ENCODE results near the gene LRRN1. TPM values are rescaled to one million over a fixed set of nuclear protein-coding genes. Genes with fewer than 3 reads are reported as not detected.

The LRRN1 gene
- 28.2 TPM for polyA plus RNA-seq
- long read RNA-seq, donor 1, transcript LRRN1-201 (2 exons, 3,823 nt) = major isoform, 5 of 5 reads
- long read RNA-seq, donor 1, partial matches to known transcripts = 0 of 5 reads
- long read RNA-seq, donor 1, other reads (novel, unspliced or antisense) = 0 of 5 reads
- long read RNA-seq, donor 2, transcript LRRN1-201 (2 exons, 3,823 nt) = major isoform, 10 of 16 reads
- long read RNA-seq, donor 2, partial matches to known transcripts = 5 of 16 reads
- long read RNA-seq, donor 2, other reads (novel, unspliced or antisense) = 0 of 16 reads
- long read RNA-seq, donor 3 = 0 reads
- long read RNA-seq, donor 4, partial matches to known transcripts = 0 of 3 reads
- long read RNA-seq, donor 4, other reads (novel, unspliced or antisense) = 0 of 3 reads
- long read RNA-seq, donor 5 = 0 reads
- long read RNA-seq, donor 6, transcript LRRN1-201 (2 exons, 3,823 nt) = major isoform, 7 of 7 reads
- long read RNA-seq, donor 6, partial matches to known transcripts = 0 of 7 reads
- long read RNA-seq, donor 6, other reads (novel, unspliced or antisense) = 0 of 7 reads
- long read RNA-seq, donor 7, partial matches to known transcripts = 0 of 3 reads
- long read RNA-seq, donor 7, other reads (novel, unspliced or antisense) = 0 of 3 reads
- long read RNA-seq, donor 8, transcript LRRN1-201 (2 exons, 3,823 nt) = major isoform, 10 of 13 reads
- long read RNA-seq, donor 8, partial matches to known transcripts = 0 of 13 reads
- long read RNA-seq, donor 8, other reads (novel, unspliced or antisense) = 0 of 13 reads
- long read RNA-seq, donor 9, transcript LRRN1-201 (2 exons, 3,823 nt) = major isoform, 8 of 8 reads
- long read RNA-seq, donor 9, partial matches to known transcripts = 0 of 8 reads
- long read RNA-seq, donor 9, other reads (novel, unspliced or antisense) = 0 of 8 reads
- long read RNA-seq, donor 10, transcript LRRN1-201 (2 exons, 3,823 nt) = major isoform, 6 of 6 reads
- long read RNA-seq, donor 10, partial matches to known transcripts = 0 of 6 reads
- long read RNA-seq, donor 10, other reads (novel, unspliced or antisense) = 0 of 6 reads
- long read RNA-seq, donor 11, transcript LRRN1-201 (2 exons, 3,823 nt) = major isoform, 9 of 9 reads
- long read RNA-seq, donor 11, partial matches to known transcripts = 0 of 9 reads
- long read RNA-seq, donor 11, other reads (novel, unspliced or antisense) = 0 of 9 reads

DNA sequence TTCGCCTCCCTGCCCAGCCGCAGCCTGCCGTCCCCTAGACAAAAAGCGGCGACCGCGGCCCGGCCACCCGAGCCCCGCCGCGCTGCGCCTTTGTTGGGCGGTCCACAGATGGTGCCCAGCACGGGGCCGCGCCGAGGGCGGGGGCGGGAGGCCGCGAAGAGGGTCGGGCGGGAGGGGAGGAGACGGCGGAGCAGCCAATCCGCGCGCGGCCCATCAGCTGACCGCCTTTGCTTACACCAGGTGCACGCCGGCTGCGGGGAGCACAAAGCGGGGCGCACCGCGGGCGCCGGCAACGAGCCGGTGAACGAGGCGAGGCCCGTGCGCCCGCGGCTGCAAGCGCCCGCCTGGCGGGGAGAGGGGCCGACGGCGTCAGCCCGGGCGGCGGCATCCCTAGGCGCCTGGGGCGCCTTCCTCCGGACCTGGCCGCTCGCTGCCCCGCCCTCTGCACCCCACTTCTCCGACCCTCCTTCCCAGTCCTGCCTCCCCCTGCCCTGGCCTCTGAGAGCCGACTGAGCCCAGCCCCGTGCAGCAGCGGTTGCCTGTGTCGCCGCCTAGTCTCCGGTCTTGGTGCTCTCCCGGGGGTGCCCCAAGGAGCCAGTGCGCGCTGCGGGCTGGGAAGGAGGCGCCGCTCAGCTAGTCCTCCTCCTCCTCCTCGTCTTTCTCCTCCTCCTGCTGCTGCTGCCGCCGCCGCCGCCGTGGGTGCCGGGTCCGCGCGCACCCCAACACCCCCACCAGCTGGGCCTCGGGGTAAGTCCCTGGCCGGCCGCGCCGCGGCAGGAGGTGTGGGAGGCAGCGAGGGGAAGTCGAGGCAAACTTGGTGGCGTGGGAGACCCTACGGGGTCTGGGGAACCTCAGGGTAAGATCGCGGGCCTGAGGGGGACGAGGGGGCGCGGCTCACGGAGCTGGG, at the start of gene LRRN1:
LRRN1 (plus strand) TSS at position 259 of the 907 bp plus-strand sequence. CDS start 45,211 bp downstream, outside the sequence.
- Histone ChIP-seq H3K4me1 (ENCODE audit: control insufficient read depth, insufficient read depth, low read length) (peaks cover 5% of the 10 kb centered on the region), H3K36me3 (ENCODE audit: control insufficient read depth, insufficient read depth, low read length) (no peaks in the 10 kb centered on the region), H3K4me3 (ENCODE audit: low read length) (peak within 1 kb of the TSS; percentile 81), H3K27me3 (ENCODE audit: control insufficient read depth, insufficient read depth, low read length) (peaks cover 18% of the 10 kb centered on the region), H3K27ac (ENCODE audit: low read length) (peak within 1 kb of the TSS; percentile 80), H3K9me3 (ENCODE audit: control insufficient read depth, low read depth, low read length) (peaks cover 4% of the 10 kb centered on the region)
- no CpG with 5 or more reads among the region's 102 CpGs for WGBS (ENCODE audit: insufficient coverage, low lambda C conversion rate)
- DNase-seq = peak; percentile 84 to 93

DNA sequence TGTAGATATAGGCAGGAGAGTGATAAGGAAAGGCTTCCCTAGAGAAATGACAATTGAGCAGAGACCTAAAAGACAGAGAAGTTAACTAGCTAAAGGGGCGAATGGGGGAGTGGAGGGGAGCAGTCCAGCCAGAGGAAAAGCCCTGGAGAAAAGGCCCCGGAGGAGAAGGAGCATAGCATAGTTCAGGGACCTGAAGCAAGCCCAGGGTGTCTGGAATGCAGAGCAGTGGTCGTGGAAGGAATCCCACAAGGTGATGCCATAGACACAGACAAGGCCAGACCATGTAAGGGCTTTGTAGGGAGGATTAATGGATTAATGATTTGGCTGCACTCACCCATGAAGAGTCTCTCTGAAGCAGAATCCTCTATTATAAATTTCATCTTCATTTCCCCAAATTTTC, 45.8 kb upstream of the LRRN1 start:
- WGBS (ENCODE audit: insufficient coverage, low lambda C conversion rate) = no CpG with 5 or more reads among the region's 3 CpGs
- Histone ChIP-seq H3K27ac (ENCODE audit: low read length) (no peak overlapping the region), H3K4me3 (ENCODE audit: low read length) (no peak overlapping the region)

DNA sequence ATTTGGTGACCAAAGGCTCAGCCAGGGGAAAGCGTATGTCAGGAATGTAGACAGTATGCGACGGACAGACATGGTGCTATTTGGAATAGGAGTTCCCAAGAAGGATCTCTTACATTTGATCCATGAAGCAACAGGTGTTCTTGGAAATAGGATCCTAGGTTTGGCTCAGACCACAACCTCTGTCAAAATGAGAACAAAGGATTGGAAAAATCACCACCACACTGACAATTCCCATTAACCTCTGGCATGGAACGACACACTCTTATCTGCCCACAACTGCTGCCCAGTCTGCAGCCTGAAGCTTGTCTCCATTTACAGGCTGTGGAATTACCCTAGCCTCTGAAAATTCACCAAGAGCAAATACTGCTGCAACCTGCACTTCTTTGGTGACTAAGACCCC, 33.6 kb upstream of the LRRN1 start:
- no peaks in the 10 kb centered on the region for H3K4me1 ChIP-seq (ENCODE audit: control insufficient read depth, insufficient read depth, low read length)
- DNase-seq = no peak
- no peak overlapping the region for H3K27ac ChIP-seq (ENCODE audit: low read length)
- WGBS (ENCODE audit: insufficient coverage, low lambda C conversion rate) = 100% methylated on average over 3 of the region's 4 CpGs
- H3K27me3 ChIP-seq (ENCODE audit: control insufficient read depth, insufficient read depth, low read length) = no peaks in the 10 kb centered on the region
- no peak overlapping the region for H3K4me3 ChIP-seq (ENCODE audit: low read length)
- H3K36me3 ChIP-seq (ENCODE audit: control insufficient read depth, insufficient read depth, low read length) = no peaks in the 10 kb centered on the region
- no peaks in the 10 kb centered on the region for H3K9me3 ChIP-seq (ENCODE audit: control insufficient read depth, low read depth, low read length)

More for the DNA sequence above, 45.8 kb upstream of the LRRN1 start:
- no peaks in the 10 kb centered on the region for H3K36me3 ChIP-seq (ENCODE audit: control insufficient read depth, insufficient read depth, low read length)
- H3K27me3 ChIP-seq (ENCODE audit: control insufficient read depth, insufficient read depth, low read length) = no peaks in the 10 kb centered on the region
- no peaks in the 10 kb centered on the region for H3K9me3 ChIP-seq (ENCODE audit: control insufficient read depth, low read depth, low read length)
- no peak for DNase-seq
- no peaks in the 10 kb centered on the region for H3K4me1 ChIP-seq (ENCODE audit: control insufficient read depth, insufficient read depth, low read length)

DNA sequence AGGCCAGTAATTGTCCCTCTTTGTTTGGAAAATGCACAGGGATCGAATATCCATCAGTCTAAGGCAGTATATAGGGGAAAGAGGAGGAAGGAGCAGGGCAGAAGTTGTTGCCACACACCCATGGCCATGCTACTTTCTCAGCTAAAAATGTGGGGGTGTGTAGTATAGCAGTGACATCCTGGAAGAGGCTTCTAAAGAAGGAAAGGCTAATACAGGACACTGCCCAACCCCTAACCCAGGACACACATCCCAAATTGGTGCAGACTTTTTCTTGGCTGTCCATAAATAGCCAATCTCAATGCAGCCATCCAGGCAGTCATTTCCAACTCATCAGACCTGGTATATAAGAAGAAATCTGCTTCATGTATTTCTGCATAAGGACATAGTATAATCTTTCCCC, 33.1 kb upstream of the LRRN1 start:
- Histone ChIP-seq H3K4me3 (ENCODE audit: low read length) (no peak overlapping the region), H3K27me3 (ENCODE audit: control insufficient read depth, insufficient read depth, low read length) (no peaks in the 10 kb centered on the region), H3K36me3 (ENCODE audit: control insufficient read depth, insufficient read depth, low read length) (no peaks in the 10 kb centered on the region), H3K27ac (ENCODE audit: low read length) (no peak overlapping the region), H3K4me1 (ENCODE audit: control insufficient read depth, insufficient read depth, low read length) (no peaks in the 10 kb centered on the region), H3K9me3 (ENCODE audit: control insufficient read depth, low read depth, low read length) (no peaks in the 10 kb centered on the region)
- DNase-seq = no peak
- WGBS (ENCODE audit: insufficient coverage, low lambda C conversion rate) = no CpG with 5 or more reads among the region's 1 CpG

DNA sequence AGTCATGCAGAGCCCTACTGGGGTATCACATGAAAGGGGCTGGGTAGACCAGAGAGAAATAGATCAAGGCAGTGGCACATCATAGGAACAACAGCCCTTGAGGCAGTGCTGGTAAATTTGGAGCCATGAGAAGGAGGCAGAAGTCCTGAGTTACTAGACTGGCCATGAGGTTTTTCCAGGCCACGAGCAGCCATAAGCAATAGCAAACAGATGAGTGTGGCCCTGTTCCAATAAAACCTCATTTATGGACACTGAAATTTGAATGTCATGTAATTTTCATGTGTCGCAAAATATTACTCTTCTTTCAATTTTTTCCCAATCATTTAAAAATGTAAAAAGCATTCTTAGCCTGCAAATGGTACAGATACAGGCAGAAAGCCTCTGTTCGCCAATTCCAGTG, 28.1 kb upstream of the LRRN1 start:
- no peak for DNase-seq
- Histone ChIP-seq H3K4me1 (ENCODE audit: control insufficient read depth, insufficient read depth, low read length) (no peaks in the 10 kb centered on the region), H3K27ac (ENCODE audit: low read length) (no peak overlapping the region), H3K9me3 (ENCODE audit: control insufficient read depth, low read depth, low read length) (no peaks in the 10 kb centered on the region), H3K36me3 (ENCODE audit: control insufficient read depth, insufficient read depth, low read length) (no peaks in the 10 kb centered on the region), H3K4me3 (ENCODE audit: low read length) (no peak overlapping the region), H3K27me3 (ENCODE audit: control insufficient read depth, insufficient read depth, low read length) (no peaks in the 10 kb centered on the region)
- WGBS (ENCODE audit: insufficient coverage, low lambda C conversion rate) = 67% methylated on average over 2 of the region's 3 CpGs

DNA sequence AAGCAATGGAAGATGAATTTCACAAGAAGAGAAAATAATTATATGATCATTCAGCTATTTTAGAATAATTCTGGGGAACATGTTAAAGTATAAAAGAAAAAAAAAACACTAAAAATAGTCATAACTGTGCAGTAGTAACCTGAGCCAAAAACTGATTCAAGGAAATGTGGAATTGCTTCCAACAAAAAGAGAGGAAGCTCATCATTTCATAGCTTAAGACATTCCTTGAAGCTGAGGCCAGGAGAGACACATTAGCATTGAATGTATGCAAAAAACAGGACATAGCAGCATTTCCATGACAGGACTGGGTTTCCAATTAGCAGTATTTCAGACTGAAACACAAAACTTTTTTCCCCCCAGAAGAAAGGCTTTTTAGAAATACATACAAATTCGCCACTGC, 27.7 kb upstream of the LRRN1 start:
- WGBS (ENCODE audit: insufficient coverage, low lambda C conversion rate) = 80% methylated on average over 1 of the region's 1 CpG
- no peaks in the 10 kb centered on the region for H3K4me1 ChIP-seq (ENCODE audit: control insufficient read depth, insufficient read depth, low read length)
- no peaks in the 10 kb centered on the region for H3K27me3 ChIP-seq (ENCODE audit: control insufficient read depth, insufficient read depth, low read length)
- no peaks in the 10 kb centered on the region for H3K9me3 ChIP-seq (ENCODE audit: control insufficient read depth, low read depth, low read length)
- H3K4me3 ChIP-seq (ENCODE audit: low read length) = no peak overlapping the region
- no peaks in the 10 kb centered on the region for H3K36me3 ChIP-seq (ENCODE audit: control insufficient read depth, insufficient read depth, low read length)
- no peak overlapping the region for H3K27ac ChIP-seq (ENCODE audit: low read length)
- no peak for DNase-seq

DNA sequence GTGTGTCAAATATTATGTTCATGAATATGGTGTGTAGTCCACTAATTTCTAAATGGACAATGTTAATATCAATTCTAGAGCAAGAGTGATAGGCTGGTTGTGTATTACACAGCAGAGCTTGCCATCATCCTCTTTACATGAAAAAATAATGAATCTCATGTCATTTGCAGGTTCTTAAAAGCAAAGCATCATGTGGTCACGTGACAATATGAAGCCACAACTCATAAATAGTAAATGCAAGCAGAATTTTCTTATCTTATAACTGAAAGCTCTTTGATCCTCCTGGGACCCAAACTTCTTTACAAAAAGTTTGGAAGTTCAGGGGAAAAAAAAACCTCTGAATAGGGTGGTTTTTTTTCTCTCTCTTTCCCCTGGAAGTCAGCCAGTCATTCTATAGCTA, 26.9 kb upstream of the LRRN1 start:
- Histone ChIP-seq H3K27ac (ENCODE audit: low read length) (no peak overlapping the region), H3K4me1 (ENCODE audit: control insufficient read depth, insufficient read depth, low read length) (no peaks in the 10 kb centered on the region), H3K36me3 (ENCODE audit: control insufficient read depth, insufficient read depth, low read length) (no peaks in the 10 kb centered on the region), H3K27me3 (ENCODE audit: control insufficient read depth, insufficient read depth, low read length) (no peaks in the 10 kb centered on the region), H3K4me3 (ENCODE audit: low read length) (no peak overlapping the region), H3K9me3 (ENCODE audit: control insufficient read depth, low read depth, low read length) (no peaks in the 10 kb centered on the region)
- DNase-seq = no peak
- 100% methylated on average over 1 of the region's 1 CpG for WGBS (ENCODE audit: insufficient coverage, low lambda C conversion rate)

DNA sequence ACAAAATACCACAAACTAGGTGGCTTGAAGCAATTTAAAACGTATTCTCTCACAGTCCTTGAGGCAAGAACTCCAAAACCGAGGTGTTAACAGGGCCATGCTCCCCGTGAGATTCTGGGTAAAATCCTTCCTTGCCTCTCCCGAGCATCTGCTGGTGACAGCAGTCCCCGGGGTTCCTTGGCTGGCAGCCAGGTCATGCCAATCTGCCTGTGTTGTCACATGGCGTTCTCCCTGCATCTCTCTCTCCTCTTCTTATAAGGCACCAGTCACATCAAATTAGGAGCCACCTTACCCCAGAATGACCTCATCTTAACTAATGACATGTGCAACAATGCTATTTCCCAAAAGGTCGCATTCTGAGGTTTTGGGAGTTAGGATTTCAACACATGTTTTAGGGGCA, 26.3 kb upstream of the LRRN1 start:
- no CpG with 5 or more reads among the region's 7 CpGs for WGBS (ENCODE audit: insufficient coverage, low lambda C conversion rate)
- Histone ChIP-seq H3K27me3 (ENCODE audit: control insufficient read depth, insufficient read depth, low read length) (no peaks in the 10 kb centered on the region), H3K36me3 (ENCODE audit: control insufficient read depth, insufficient read depth, low read length) (no peaks in the 10 kb centered on the region), H3K4me1 (ENCODE audit: control insufficient read depth, insufficient read depth, low read length) (no peaks in the 10 kb centered on the region), H3K27ac (ENCODE audit: low read length) (no peak overlapping the region), H3K9me3 (ENCODE audit: control insufficient read depth, low read depth, low read length) (no peaks in the 10 kb centered on the region), H3K4me3 (ENCODE audit: low read length) (no peak overlapping the region)
- DNase-seq = no peak

DNA sequence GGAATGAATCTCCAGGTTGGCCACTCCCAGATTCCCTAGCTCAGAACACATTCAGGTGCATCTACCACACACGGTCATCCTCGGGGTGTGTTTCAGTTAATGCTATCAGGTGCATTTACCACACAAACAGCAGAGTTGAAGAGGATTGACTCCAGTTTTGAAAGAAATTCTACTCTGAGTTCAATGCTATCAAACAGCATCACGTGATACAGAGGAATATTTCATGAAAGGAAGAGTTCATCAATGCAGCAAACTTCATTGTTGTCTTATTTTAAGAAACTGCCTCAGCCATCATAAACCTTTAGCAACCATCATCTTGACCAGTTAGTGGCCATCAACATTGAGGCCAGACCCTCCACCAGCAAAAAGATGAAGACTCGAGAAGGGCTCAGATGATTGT, 22.6 kb upstream of the LRRN1 start:
- DNase-seq = no peak
- WGBS (ENCODE audit: insufficient coverage, low lambda C conversion rate) = 82% methylated on average over 2 of the region's 4 CpGs
- H3K36me3 ChIP-seq (ENCODE audit: control insufficient read depth, insufficient read depth, low read length) = no peaks in the 10 kb centered on the region
- no peaks in the 10 kb centered on the region for H3K27me3 ChIP-seq (ENCODE audit: control insufficient read depth, insufficient read depth, low read length)
- no peaks in the 10 kb centered on the region for H3K4me1 ChIP-seq (ENCODE audit: control insufficient read depth, insufficient read depth, low read length)
- H3K4me3 ChIP-seq (ENCODE audit: low read length) = no peak overlapping the region
- H3K27ac ChIP-seq (ENCODE audit: low read length) = no peak overlapping the region
- H3K9me3 ChIP-seq (ENCODE audit: control insufficient read depth, low read depth, low read length) = no peaks in the 10 kb centered on the region
